GM10847 (cell line): ENCODE results near the gene CYP1A2.

ENCODE experiments used
- POLR2A ChIP-seq: IDR thresholded peaks from 2 replicates; pipeline ENCODE4 v1.6.1; 2011; ENCODE audit not compliant: insufficient read length; ENCODE audit errors: extremely low read depth

CYP1A2 gene

DNA sequence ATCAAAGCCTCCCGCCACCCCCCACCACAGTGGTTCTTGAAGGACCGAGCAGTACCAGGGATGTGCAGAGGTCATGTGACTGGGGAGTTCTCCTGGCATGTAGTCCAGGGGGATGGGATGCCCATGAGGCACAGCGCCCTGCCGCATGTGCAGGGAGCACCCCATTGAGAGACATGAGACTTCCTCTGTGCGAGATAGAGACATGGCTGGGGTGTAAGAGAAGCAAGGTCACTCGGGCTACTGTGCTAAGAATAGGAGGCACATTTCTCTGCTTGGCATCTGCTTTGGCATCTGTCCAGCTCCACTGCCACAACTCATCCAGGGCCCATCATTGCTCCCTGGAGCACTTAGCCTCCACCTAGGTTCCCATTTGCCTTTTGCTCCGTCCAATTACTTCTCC is 20.9 kb upstream of the CYP1A2 start:
- no peak for TF ChIP-seq POLR2A

DNA sequence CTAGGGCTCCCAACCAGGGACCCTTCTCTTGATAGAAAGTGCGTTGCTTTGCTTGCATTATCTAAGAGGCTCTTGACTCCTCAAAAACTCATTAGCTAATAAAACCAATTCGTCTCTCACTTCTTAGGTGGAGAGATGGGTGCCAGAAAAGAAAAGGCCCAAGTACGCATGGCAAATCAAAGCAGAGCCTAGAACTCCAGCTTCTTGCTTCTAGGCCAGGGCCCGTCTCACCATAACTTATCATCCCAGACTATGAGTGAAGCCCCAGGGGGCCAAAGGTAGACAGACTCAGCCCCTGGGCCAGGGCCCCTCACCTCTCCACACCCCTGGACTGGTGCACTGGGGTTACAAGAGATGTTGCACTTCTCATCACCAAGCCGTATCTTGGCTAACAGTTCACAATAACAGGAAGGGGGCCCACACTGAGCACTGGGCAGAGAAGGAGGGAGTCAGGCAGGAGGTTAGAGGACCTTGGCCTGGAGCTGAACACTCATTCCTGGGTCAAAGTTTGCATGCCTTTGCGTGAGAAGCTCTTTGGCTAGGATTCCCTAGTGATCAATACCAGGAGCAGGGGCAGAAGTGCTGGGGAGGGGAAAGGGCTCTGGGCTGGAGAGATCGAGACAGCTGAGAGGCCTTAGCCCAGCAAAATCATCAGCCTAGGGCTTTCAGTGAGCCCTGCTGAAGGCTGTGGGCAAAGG is 17.9 kb upstream of the CYP1A2 start:
- no peak for TF ChIP-seq POLR2A

DNA sequence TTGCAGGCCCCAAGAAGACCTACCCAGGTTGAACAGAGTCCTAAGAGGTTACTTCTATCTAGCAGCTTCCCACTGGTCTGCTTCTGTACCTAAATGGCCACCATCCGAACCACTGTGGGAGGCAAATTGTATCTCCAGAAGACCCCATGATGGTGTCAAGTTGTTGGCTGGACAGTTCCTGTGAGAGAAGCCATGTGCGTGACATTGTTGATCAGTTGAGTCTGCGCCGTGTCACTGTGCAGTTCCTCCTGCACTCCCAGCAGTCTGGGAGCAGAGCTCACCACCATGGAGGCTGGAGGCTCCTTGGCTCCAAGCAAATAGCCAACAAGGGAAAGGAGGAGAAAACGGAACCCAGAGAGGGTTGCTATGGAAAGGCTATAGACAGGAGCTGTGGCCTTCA is 15.8 kb upstream of the CYP1A2 start:
- no peak for TF ChIP-seq POLR2A

DNA sequence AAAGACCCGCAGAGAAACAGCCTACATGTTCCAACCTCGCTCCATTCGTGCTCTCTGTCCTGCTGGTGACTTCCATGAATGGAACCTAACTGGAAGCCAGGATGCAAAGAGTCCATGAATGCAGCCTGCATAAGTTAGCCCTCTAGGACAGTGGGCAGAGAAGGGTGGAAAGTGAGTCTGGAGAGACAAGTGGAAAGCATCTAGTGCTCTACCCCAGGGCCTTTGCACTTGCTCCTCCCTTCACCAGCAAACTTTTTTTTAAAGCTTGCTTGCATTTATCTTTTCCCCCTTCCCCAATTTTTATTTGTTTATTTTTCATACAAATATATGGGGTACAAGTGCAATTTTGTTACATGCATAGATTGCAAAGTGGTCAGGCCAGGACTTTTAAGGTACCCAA is 15.4 kb upstream of the CYP1A2 start:
- no peak for TF ChIP-seq POLR2A

DNA sequence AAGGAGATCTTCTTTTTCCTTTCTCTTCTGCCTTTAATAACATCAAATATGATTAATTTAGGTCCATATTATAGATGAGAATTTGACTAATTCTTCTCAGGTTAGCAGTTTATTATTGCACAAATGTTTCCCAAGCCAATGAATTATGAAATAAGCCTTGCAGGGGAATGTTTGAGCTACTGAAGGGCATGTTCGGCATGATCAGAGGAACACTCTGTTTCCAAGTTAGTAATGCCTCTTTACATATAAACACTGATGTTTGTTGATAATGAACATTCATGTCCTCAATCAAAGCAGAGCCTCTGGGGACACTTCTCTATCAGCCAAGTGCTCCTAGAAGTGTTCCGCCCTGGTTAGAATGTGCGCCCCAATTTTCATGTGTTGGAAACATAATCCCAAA is 13.3 kb upstream of the CYP1A2 start:
- no peak for TF ChIP-seq POLR2A

DNA sequence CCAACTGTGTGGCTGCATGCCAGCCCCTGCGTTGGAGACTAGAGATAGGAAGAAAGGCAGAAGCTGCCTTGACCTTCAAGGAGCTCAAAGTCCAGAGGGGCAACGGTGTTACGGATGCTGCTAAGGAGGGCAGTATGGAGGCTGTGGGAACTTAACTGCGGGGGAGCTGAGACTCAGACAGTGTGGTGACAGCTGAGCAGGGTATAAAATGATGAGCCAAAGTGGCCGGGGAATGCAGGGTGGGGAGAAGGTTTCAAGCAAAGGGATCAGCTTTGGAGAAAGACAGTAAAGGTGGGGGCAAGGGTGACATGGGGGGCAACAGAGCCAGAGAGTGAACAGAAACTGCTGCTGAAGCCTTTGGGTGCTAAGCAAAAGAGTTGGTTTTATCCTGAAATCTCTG is 6.2 kb upstream of the CYP1A2 start:
- TF ChIP-seq POLR2A, result no peak

DNA sequence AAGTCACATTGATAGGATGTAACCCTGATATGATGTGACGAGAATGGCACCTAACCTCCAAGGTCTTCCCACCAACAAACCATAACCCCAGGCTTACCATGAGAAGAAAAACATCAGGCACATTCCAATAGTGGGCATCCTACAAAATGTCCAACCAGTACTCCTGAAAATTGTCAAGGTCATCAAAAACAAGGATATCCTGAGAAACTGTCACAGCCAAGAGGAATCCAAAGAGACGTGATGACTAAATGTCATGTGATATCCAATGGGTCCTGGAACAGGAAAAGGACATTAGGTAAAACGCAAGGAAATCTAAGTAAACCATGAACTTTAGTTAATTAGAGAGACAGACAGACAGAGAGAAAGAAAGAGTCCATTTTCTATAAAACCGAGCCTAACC is 2.3 kb upstream of the CYP1A2 start:
- no peak for TF ChIP-seq POLR2A

DNA sequence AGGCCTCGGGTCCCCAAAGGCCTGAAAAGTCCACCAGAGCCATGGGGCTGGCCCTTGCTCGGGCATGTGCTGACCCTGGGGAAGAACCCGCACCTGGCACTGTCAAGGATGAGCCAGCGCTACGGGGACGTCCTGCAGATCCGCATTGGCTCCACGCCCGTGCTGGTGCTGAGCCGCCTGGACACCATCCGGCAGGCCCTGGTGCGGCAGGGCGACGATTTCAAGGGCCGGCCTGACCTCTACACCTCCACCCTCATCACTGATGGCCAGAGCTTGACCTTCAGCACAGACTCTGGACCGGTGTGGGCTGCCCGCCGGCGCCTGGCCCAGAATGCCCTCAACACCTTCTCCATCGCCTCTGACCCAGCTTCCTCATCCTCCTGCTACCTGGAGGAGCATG is 1.2 kb downstream of the CYP1A2 start:
- no peak for TF ChIP-seq POLR2A

DNA sequence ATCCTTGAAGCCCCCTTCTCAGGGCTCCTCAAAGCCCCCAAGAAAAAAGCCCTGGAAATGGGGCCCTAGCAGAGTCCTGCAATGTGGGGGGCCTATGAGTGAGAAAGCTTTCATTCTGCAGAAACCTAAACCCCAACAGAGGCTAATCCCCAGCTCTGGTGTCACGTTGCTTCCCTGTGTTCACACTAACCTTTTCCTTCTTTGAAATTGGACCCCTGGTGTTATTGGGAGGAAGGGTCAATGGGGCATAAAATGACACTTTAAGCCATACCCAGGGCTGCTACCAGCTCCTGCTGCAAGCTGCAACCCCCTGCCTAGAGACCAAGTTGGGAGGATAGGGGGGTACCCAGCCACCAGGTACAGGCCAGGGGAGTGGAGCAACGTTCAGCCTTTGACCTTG is 2.1 kb downstream of the CYP1A2 start:
- TF ChIP-seq POLR2A, result no peak

DNA sequence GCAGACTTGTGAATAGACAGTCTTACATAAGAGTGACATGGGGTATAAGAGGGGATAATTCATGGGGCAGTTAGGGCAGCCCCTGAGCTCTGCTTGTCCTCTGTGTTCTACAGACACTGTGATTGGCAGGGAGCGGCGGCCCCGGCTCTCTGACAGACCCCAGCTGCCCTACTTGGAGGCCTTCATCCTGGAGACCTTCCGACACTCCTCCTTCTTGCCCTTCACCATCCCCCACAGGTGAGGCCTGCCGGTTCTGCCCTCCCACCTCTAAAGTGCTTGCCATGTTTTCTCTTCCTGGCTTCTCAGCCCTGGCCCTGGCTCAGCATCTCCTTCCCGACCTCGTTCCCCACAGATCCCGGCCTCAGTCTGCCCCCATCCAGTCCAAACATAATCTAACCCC is 3.4 kb downstream of the CYP1A2 start:
- TF ChIP-seq POLR2A, result no peak

DNA sequence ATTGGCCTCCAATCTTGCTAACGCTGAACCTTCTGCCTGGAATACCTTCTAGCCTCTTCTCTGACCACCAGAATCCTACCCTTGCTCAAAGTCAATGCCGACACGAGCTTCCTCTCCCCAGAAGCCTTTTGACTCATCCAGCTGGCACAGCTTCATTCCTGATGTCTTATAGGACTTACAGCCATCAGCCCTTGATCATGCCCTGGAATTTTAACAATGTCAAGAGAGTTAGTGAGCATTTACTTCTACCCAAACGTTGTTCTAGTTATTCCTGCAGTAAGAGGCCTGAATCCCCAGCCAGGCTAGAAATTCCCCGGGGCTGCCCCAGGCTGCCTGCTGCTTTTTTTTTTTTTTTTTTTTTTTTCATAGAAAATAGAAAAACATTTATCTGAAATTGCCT is 3.9 kb downstream of the CYP1A2 start:
- TF ChIP-seq POLR2A, result no peak

DNA sequence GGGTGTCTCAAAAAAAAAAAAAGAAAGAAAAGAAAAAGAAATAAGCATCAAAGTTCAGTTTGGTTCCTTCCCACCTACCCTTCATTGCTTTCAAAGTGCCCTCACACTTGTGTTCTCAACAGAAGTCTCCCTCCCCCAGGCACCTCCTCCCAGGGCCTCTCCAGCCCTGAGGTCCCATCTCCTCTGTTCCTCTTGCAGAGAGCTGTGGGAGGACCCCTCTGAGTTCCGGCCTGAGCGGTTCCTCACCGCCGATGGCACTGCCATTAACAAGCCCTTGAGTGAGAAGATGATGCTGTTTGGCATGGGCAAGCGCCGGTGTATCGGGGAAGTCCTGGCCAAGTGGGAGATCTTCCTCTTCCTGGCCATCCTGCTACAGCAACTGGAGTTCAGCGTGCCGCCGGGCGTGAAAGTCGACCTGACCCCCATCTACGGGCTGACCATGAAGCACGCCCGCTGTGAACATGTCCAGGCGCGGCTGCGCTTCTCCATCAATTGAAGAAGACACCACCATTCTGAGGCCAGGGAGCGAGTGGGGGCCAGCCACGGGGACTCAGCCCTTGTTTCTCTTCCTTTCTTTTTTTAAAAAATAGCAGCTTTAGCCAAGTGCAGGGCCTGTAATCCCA is 6.1 kb downstream of the CYP1A2 start:
- TF ChIP-seq POLR2A, result no peak

DNA sequence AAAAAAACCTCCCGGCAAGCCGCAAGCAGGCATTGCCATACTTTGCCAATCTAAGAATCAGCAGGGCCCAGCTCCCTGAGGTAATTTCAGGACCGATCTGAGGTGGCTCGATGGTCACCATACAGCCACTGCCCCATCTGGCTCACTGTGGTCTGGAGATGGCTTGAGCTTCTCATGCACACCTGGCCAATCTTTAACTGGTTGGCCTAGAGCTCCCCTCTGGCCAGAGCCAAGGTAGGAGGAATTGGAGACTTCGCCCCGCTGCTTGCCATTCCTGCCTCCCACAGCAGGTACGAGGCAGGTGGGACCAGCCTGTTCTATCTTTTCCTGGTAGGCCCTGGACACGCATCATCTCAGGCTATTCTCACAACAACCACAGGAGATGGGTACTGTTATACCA is 10.1 kb downstream of the CYP1A2 start:
- TF ChIP-seq POLR2A, result no peak

DNA sequence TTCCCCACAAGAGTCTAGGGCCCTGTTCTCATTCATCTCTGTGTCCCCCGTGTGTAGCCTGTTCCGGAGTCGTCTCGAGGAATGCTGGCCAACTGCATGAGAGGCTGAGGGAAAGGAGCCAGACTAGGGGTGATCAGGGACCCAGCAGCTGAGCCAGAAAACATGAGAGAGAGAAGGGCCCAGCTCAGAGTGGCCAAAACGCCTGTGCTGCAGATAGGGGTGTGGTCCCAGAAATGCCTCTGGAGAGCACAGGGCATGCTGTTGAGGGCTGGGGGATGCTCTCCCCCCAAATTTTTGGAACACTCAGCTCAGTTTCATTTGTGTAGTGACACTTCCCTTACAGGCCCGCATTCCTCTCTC is 14.1 kb downstream of the CYP1A2 start:
- no peak for TF ChIP-seq POLR2A

DNA sequence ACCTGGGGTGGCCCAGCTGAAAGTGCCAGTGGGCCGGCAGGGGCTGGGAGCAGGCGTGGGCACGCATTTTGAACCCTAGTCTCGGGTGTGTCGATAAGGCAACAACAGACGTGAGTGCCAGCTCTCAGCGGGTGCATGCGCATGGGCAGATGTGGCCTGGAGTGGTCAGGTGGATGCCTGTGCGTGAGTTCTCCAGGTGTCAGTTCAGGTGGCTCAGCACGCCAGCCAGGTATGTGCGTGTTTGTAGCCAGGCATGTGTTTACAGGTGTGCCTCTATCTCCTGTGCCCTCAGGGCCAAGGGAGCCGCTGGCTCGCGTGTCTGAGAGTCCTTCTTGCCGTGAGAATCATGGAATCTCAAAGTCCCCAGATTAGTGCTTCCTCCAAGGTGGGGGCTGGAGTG is 14.8 kb downstream of the CYP1A2 start:
- no peak for TF ChIP-seq POLR2A

DNA sequence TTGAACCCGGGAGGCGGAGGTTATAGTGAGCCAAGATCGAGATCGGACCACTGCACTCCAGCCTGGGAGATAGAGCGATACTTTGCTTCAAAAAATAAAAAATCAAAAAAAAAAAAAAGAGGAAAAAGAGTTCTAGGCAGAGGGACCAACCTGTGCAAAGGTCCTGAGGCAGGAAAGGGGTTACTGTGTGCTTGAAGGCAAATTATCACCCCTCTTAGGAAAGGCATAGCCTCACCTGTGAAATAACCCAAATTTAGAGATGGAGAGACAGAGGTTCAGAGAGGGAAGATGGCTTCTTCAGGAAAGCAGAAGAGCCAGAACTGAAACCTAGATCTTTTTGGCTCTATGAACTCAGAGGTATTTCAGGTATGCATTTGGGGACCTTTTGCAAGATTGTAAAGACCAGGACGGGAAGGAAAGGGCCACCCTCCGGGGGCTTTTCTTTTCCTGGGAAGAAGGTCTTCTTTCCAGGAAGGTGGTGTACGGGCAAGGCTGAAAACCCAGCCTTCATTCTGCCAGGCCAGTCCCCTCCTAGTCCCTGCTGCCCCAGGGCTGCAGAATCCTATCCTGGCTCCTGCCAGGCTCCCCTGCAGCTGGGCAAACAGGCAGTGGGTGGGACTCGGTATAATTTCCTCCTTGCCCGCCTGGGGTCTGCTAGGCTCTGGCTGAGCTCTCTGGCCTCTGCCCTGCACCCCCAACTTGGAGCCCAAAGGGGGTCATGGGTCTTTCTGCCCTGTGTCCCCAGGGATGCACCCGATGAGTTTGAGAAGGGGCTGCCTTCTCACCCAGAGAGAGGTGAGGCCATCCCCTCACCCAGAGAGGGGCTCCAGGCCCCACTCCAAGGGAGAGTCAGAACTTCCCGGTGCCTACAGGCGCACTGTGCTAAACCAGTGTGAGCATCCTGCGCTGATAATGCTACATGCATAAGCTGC is 18.8 kb downstream of the CYP1A2 start:
- TF ChIP-seq POLR2A, result no peak
